H9 (cell line): Measurements from ENCODE around the gene PPP1R26. TPM values are rescaled to one million over a fixed set of nuclear protein-coding genes. Genes with fewer than 3 reads are reported as not detected.
A peak's percentile ranks its signal among the peaks of the same experiment; 100 is the strongest.

ENCODE experiments used
- DNase-seq: peaks from one replicate; pipeline ENCODE4 v3.0.0-alpha.2; 2017
- H2AFZ ChIP-seq: one replicate; pipeline ENCODE4 v1.6.1; 2013; ENCODE audit warnings: mild to moderate bottlenecking, low read length, control low read depth, moderate library complexity
- H2AK5ac ChIP-seq: 2 replicates; pipeline ENCODE4 v1.6.1; 2013; ENCODE audit warnings: low read length, control low read depth, mixed read lengths; ENCODE audit not compliant: insufficient read length
- H2BK120ac ChIP-seq: one replicate; pipeline ENCODE4 v1.6.1; 2013; ENCODE audit warnings: low read depth, mild to moderate bottlenecking, low read length, control low read depth, inconsistent platforms; ENCODE audit not compliant: poor library complexity, severe bottlenecking
- H2BK12ac ChIP-seq: 2 replicates; pipeline ENCODE4 v1.6.1; 2013; ENCODE audit warnings: low read length, control low read depth, mixed read lengths, low read depth; ENCODE audit not compliant: insufficient read length
- H2BK15ac ChIP-seq: 2 replicates; pipeline ENCODE4 v1.6.1; 2013; ENCODE audit warnings: low read depth, low read length, control low read depth
- H2BK20ac ChIP-seq: one replicate; pipeline ENCODE4 v1.6.1; 2013; ENCODE audit warnings: low read depth, mild to moderate bottlenecking, low read length, control low read depth, inconsistent platforms; ENCODE audit not compliant: poor library complexity, severe bottlenecking
- H2BK5ac ChIP-seq: 2 replicates; pipeline ENCODE4 v1.6.1; 2013; ENCODE audit warnings: low read length, control low read depth, mixed read lengths; ENCODE audit not compliant: insufficient read length
- H3K14ac ChIP-seq: 2 replicates; pipeline ENCODE4 v1.6.1; 2013; ENCODE audit warnings: low read length, control low read depth; ENCODE audit not compliant: insufficient read depth
- H3K18ac ChIP-seq: 2 replicates; pipeline ENCODE4 v1.6.1; 2013; ENCODE audit warnings: low read depth, mild to moderate bottlenecking, mixed read lengths, low read length, control low read depth; ENCODE audit not compliant: insufficient read length
- H3K23ac ChIP-seq: 2 replicates; pipeline ENCODE4 v1.6.1; 2013; ENCODE audit warnings: low read length, control low read depth, mixed read lengths, low read depth; ENCODE audit not compliant: insufficient read length
- H3K23me2 ChIP-seq: 2 replicates; pipeline ENCODE4 v1.6.1; 2013; ENCODE audit warnings: low read depth, mild to moderate bottlenecking, mixed read lengths, low read length, control low read depth; ENCODE audit not compliant: insufficient read length, poor library complexity, severe bottlenecking
- H3K27ac ChIP-seq: 2 replicates; pipeline ENCODE4 v1.5.1; 2013; ENCODE audit warnings: low read length, control low read depth, mixed read lengths, low read depth; ENCODE audit not compliant: insufficient read length
- H3K27me3 ChIP-seq: 2 replicates; pipeline ENCODE4 v1.6.1; 2013; ENCODE audit warnings: low read length, control low read depth, inconsistent platforms; ENCODE audit not compliant: insufficient read depth
- H3K4ac ChIP-seq: 2 replicates; pipeline ENCODE4 v1.6.1; 2013; ENCODE audit warnings: low read depth, mild to moderate bottlenecking, control low read depth, inconsistent platforms, low read length, moderate library complexity
- H3K4me1 ChIP-seq: 2 replicates; pipeline ENCODE4 v1.6.1; 2013; ENCODE audit warnings: low read length, control low read depth, inconsistent platforms; ENCODE audit not compliant: insufficient read depth
- H3K4me2 ChIP-seq: 2 replicates; pipeline ENCODE4 v1.6.1; 2013; ENCODE audit warnings: low read length, control low read depth, mixed read lengths; ENCODE audit not compliant: insufficient read length, insufficient read depth
- H3K56ac ChIP-seq: 2 replicates; pipeline ENCODE4 v1.6.1; 2013; ENCODE audit warnings: low read depth, mild to moderate bottlenecking, mixed read lengths, low read length, control low read depth; ENCODE audit not compliant: insufficient read length
- H3K79me1 ChIP-seq: 2 replicates; pipeline ENCODE4 v1.6.1; 2013; ENCODE audit warnings: low read depth, mild to moderate bottlenecking, moderate library complexity, low read length, control low read depth, inconsistent platforms; ENCODE audit not compliant: insufficient read depth, poor library complexity, severe bottlenecking
- H3K79me2 ChIP-seq: 2 replicates; pipeline ENCODE4 v1.6.1; 2013; ENCODE audit warnings: low read length, control low read depth, inconsistent platforms; ENCODE audit not compliant: insufficient read depth
- H3K9ac ChIP-seq: 2 replicates; pipeline ENCODE4 v1.6.1; 2013; ENCODE audit warnings: low read length, control low read depth, mixed read lengths; ENCODE audit not compliant: insufficient read length; ENCODE audit errors: extremely low read depth
- H3K9me3 ChIP-seq: one replicate; pipeline ENCODE4 v1.6.1; 2013; ENCODE audit warnings: low read depth, low read length, inconsistent platforms; ENCODE audit not compliant: control insufficient read depth
- H3T11ph ChIP-seq: one replicate; pipeline ENCODE4 v1.6.1; 2013; ENCODE audit warnings: mild to moderate bottlenecking, low read length, control low read depth, inconsistent platforms
- H4K20me1 ChIP-seq: one replicate; pipeline ENCODE4 v1.6.1; 2013; ENCODE audit not compliant: control insufficient read depth, insufficient read length, insufficient read depth
- H4K5ac ChIP-seq: 2 replicates; pipeline ENCODE4 v1.6.1; 2013; ENCODE audit warnings: low read depth, mild to moderate bottlenecking, mixed read lengths, low read length, control low read depth; ENCODE audit not compliant: insufficient read length
- H4K8ac ChIP-seq: replicated peaks from 2 replicates; pipeline ENCODE4 v1.6.1; 2013; ENCODE audit warnings: low read length, control low read depth, mixed read lengths, low read depth; ENCODE audit not compliant: insufficient read length
- H4K91ac ChIP-seq: 2 replicates; pipeline ENCODE4 v1.6.1; 2013; ENCODE audit warnings: low read depth, mild to moderate bottlenecking, moderate library complexity, mixed read lengths, low read length, control low read depth; ENCODE audit not compliant: insufficient read length
- H3K27ac Mint-ChIP-seq, 3 experiments: 2 replicates in 2 of 3; 3 replicates in 1 of 3; pipeline ENCODE4 v1.8.0; 2020 to 2021; ENCODE audit warnings: mixed read lengths in 3 of 3, mild to moderate bottlenecking in 1 of 3, moderate library complexity in 1 of 3
- H3K27me3 Mint-ChIP-seq: 2 replicates; pipeline ENCODE4 v1.8.0; 2021; ENCODE audit warnings: low read depth, mild to moderate bottlenecking, moderate library complexity, mixed read lengths
- H3K36me3 Mint-ChIP-seq, 3 experiments: 2 replicates in 2 of 3; 3 replicates in 1 of 3; pipeline ENCODE4 v1.8.0; 2020 to 2021; ENCODE audit warnings: low read depth in 3 of 3, mixed read lengths in 3 of 3; ENCODE audit not compliant: insufficient read depth in 1 of 3
- H3K4me1 Mint-ChIP-seq, 2 experiments: 2 replicates each; pipeline ENCODE4 v1.8.0; 2020; ENCODE audit warnings: mixed read lengths in 2 of 2
- H3K4me3 Mint-ChIP-seq, 2 experiments: 2 replicates in 1 of 2; 3 replicates in 1 of 2; pipeline ENCODE4 v1.8.0; 2020 to 2021; ENCODE audit warnings: mild to moderate bottlenecking in 2 of 2, mixed read lengths in 2 of 2, moderate library complexity in 1 of 2
- H3K9me3 Mint-ChIP-seq, 2 experiments: 2 replicates in 1 of 2; 3 replicates in 1 of 2; pipeline ENCODE4 v1.8.0; 2020; ENCODE audit warnings: mild to moderate bottlenecking in 2 of 2, mixed read lengths in 2 of 2, moderate library complexity in 1 of 2
- CTCF ChIP-seq: fragments of 200-600 bp; sonication (generic); conservative IDR thresholded peaks from 3 replicates; pipeline ENCODE4 v1.8.0; 2021; ENCODE audit warnings: antibody characterized with exemption, mild to moderate bottlenecking
- WGBS: extraction: QIAGEN DNeasy Blood & Tissue Kit; methylation state at CpG from one replicate; pipeline ENCODE4 v1.1.7; 2013; ENCODE audit warnings: missing lambda C conversion rate, low lambda C conversion rate, mixed read lengths; ENCODE audit not compliant: insufficient read length; ENCODE audit errors: extremely low coverage; 5-methylcytosine and 5-hydroxymethylcytosine counted together
- total RNA-seq: library from RNA; stranded (reverse); gene quantifications from 2 replicates; pipeline ENCODE4 v1.2.1, GENCODE V29; 2021

PPP1R26 gene
- total RNA-seq, 1 experiment from 2014 or later, result 38.0 TPM

GRCh38 chr9:135474915-135475314, 4.7 kb upstream of the PPP1R26 start:
- H3K23me2 ChIP-seq, result no peaks in the 10 kb centered on the region
- TF ChIP-seq CTCF, result peak; percentile 84
- no peak overlapping the region for H3T11ph ChIP-seq
- no peak overlapping the region for H2BK12ac ChIP-seq
- no peaks in the 10 kb centered on the region for H3K9me3 ChIP-seq
- no peak overlapping the region for H2AFZ ChIP-seq
- WGBS, result no CpG with 5 or more reads among the region's 12 CpGs
- no peak overlapping the region for H3K9ac ChIP-seq
- Mint-ChIP-seq H3K36me3 (peaks cover 0 to 4% (median 0%) of the 10 kb centered on the region in 3 experiments; a peak in 1 of 7 replicates), H3K4me1 (peaks cover 18 to 27% of the 10 kb centered on the region in 2 experiments), H3K27ac (no peak overlapping the region), H3K27me3 (no peaks in the 10 kb centered on the region; the same call in none of the 2 replicates), H3K9me3 (no peaks in the 10 kb centered on the region; a peak in 1 of 5 replicates), H3K4me3 (no peak overlapping the region)
- H4K20me1 ChIP-seq, result no peaks in the 10 kb centered on the region
- H2BK15ac ChIP-seq, result no peak overlapping the region
- no peak overlapping the region for H4K8ac ChIP-seq
- no peak overlapping the region for H2BK5ac ChIP-seq
- no peaks in the 10 kb centered on the region for H3K79me1 ChIP-seq
- no peak overlapping the region for H4K91ac ChIP-seq
- no peaks in the 10 kb centered on the region for H3K79me2 ChIP-seq
- H3K4me2 ChIP-seq, result no peak overlapping the region
- H3K23ac ChIP-seq, result no peak overlapping the region
- H3K4ac ChIP-seq, result no peak overlapping the region
- H3K27ac ChIP-seq, result no peak overlapping the region
- no peak overlapping the region for H3K18ac ChIP-seq
- H2BK120ac ChIP-seq, result no peak overlapping the region
- H3K27me3 ChIP-seq, result no peaks in the 10 kb centered on the region
- H3K56ac ChIP-seq, result no peak overlapping the region
- H2AK5ac ChIP-seq, result no peak overlapping the region
- no peak overlapping the region for H4K5ac ChIP-seq
- H3K14ac ChIP-seq, result no peak overlapping the region
- DNase-seq, result peak; percentile 76
- no peak overlapping the region for H2BK20ac ChIP-seq
- peaks cover 5% of the 10 kb centered on the region; the same call in 1 of the 2 replicates for H3K4me1 ChIP-seq
